GM12878 (cell line): ENCODE data around the gene NUAK2. TPM values are rescaled to one million over a fixed set of nuclear protein-coding genes. Genes with fewer than 3 reads are reported as not detected.

ENCODE experiments used
- ATAC-seq: fragments of 200-7000 bp; cut with Tn5 transposase; 3 replicates; pipeline ENCODE4 v1.9.1; 2020; ENCODE audit warnings: mild to moderate bottlenecking, moderate library complexity
- BruUV-seq: library from RNA; stranded (reverse); fragments of 400-500 nt; replicated peaks from 2 replicates; lab custom pipeline; 2021; lab: Mats Ljungman, UMichigan
- CTCF ChIA-PET: fragments of 300-600 bp; sonication (Branson Sonifier 250); formaldehyde crosslinking; extraction: SDS; loops from one replicate; lab custom pipeline; 2021; ENCODE audit warnings: inconsistent platforms; lab: Yijun Ruan, JAX
- POLR2A ChIA-PET: fragments of 350-600 bp; formaldehyde crosslinking; extraction: SDS; loops from one replicate; lab custom pipeline; 2021; ENCODE audit warnings: inconsistent platforms; lab: Charles Lee
- RAD21 ChIA-PET: fragments of 300-600 bp; sonication (Branson Sonifier 250); formaldehyde crosslinking; loops from one replicate; lab custom pipeline; 2023; ENCODE audit warnings: antibody characterized with exemption; ENCODE audit not compliant: unreplicated experiment; lab: Charles Lee
- SMC1A ChIA-PET: fragments of 300-600 bp; sonication (Branson Sonifier 250); formaldehyde crosslinking; loops from one replicate; lab custom pipeline; 2023; ENCODE audit not compliant: unreplicated experiment, uncharacterized antibody; lab: Charles Lee
- DNase-seq: peaks from one replicate; pipeline ENCODE4 v3.0.0-alpha.2; 2011; ENCODE audit warnings: low read depth, low spot score
- FAIRE-seq: peaks from 3 replicates; lab custom pipeline; 2011; peaks lifted over from hg19 to GRCh38; lab: Jason Lieb, UNC
- H2AFZ ChIP-seq: 2 replicates; pipeline ENCODE4 v1.6.0; 2011; ENCODE audit warnings: low read depth, low read length, control low read depth; ENCODE audit not compliant: control insufficient read depth
- H3K27ac ChIP-seq: 2 replicates; pipeline ENCODE4 v1.5.1; 2011; ENCODE audit warnings: control low read depth; ENCODE audit not compliant: control insufficient read depth, insufficient read depth
- H3K27me3 ChIP-seq, 2 experiments: replicated peaks in 1 of 2; 2 replicates each; pipeline versions ENCODE4 v1.6.0 to v1.6.1; 2011; ENCODE audit warnings: low read length in 1 of 2; ENCODE audit not compliant: control insufficient read depth in 2 of 2, insufficient read depth in 2 of 2
- H3K36me3 ChIP-seq, 2 experiments: 2 replicates each; pipeline ENCODE4 v1.5.1; 2011; ENCODE audit warnings: low read length in 1 of 2; ENCODE audit not compliant: control insufficient read depth in 2 of 2, insufficient read depth in 2 of 2
- H3K4me1 ChIP-seq: 2 replicates; pipeline ENCODE4 v1.6.1; 2011; ENCODE audit warnings: mild to moderate bottlenecking, low read length, moderate library complexity, mixed read lengths; ENCODE audit not compliant: control insufficient read depth, insufficient read depth
- H3K4me2 ChIP-seq: 2 replicates; pipeline ENCODE4 v1.6.0; 2011; ENCODE audit warnings: control low read depth; ENCODE audit not compliant: control insufficient read depth, insufficient read depth
- H3K4me3 ChIP-seq: fragments of 200-600 bp; sonication (generic); 2 replicates; pipeline ENCODE4 v1.5.1; 2016
- H3K79me2 ChIP-seq: 2 replicates; pipeline ENCODE4 v1.6.0; 2011; ENCODE audit warnings: low read length; ENCODE audit not compliant: control insufficient read depth, insufficient read depth
- H3K9ac ChIP-seq: 2 replicates; pipeline ENCODE4 v1.8.0; 2011; ENCODE audit warnings: low read length, control low read depth, mixed read lengths; ENCODE audit not compliant: control insufficient read depth, insufficient read depth
- H3K9me3 ChIP-seq: replicated peaks from 3 replicates; pipeline ENCODE4 v1.5.1; 2011; ENCODE audit warnings: mild to moderate bottlenecking, low read length; ENCODE audit not compliant: control insufficient read depth, insufficient read depth
- H4K20me1 ChIP-seq: 2 replicates; pipeline ENCODE4 v1.6.0; 2011; ENCODE audit not compliant: control insufficient read depth, insufficient read depth
- ATF3 ChIP-seq: IDR thresholded peaks from 2 replicates; pipeline ENCODE4 v1.6.1; 2011; ENCODE audit warnings: low read depth, mild to moderate bottlenecking, low read length, moderate library complexity, borderline replicate concordance; ENCODE audit errors: extremely low read depth
- CBX3 ChIP-seq: fragments of 200-600 bp; sonication (generic); IDR thresholded peaks from 2 replicates; pipeline ENCODE4 v1.6.1; 2016; ENCODE audit warnings: low read depth, borderline replicate concordance
- CEBPB ChIP-seq, 2 experiments: fragments of 150-350 bp in 1 of 2; IDR thresholded peaks; 2 replicates each; pipeline ENCODE4 v1.6.1; 2012 to 2014; ENCODE audit warnings: low read depth in 2 of 2, low read length in 2 of 2, borderline replicate concordance in 1 of 2, inconsistent platforms in 1 of 2
- CHD1 ChIP-seq: IDR thresholded peaks from 2 replicates; pipeline ENCODE4 v1.6.1; 2012; ENCODE audit warnings: low read depth, low read length, improper control_type of control experiment
- CHD4 ChIP-seq: fragments of 200-600 bp; sonication (generic); IDR thresholded peaks from 2 replicates; pipeline ENCODE4 v1.6.1; 2016; ENCODE audit warnings: mild to moderate bottlenecking
- FOXM1 ChIP-seq: IDR thresholded peaks from 2 replicates; pipeline ENCODE4 v1.6.1; 2012; ENCODE audit warnings: low read depth, mild to moderate bottlenecking, inconsistent platforms, low read length, moderate library complexity
- HDAC6 ChIP-seq: fragments of 200-600 bp; sonication (generic); IDR thresholded peaks from one replicate; pipeline ENCODE4 v1.8.0; 2017; ENCODE audit warnings: antibody characterized with exemption; ENCODE audit not compliant: unreplicated experiment
- JUND ChIP-seq: IDR thresholded peaks from 2 replicates; pipeline ENCODE4 v1.6.1; 2012; ENCODE audit warnings: low read depth, mild to moderate bottlenecking, low read length, improper control_type of control experiment, moderate library complexity
- PKNOX1 ChIP-seq: fragments of 450-650 bp; IDR thresholded peaks from 2 replicates; pipeline ENCODE4 v1.6.1; 2016; ENCODE audit warnings: mild to moderate bottlenecking
- POLR2AphosphoS5 ChIP-seq: IDR thresholded peaks from 2 replicates; pipeline ENCODE4 v1.6.1; 2011; ENCODE audit warnings: mild to moderate bottlenecking, low read length, inconsistent platforms
- RAD21 ChIP-seq: IDR thresholded peaks from 2 replicates; pipeline ENCODE4 v1.6.1; 2011; ENCODE audit warnings: mild to moderate bottlenecking, low read depth, low read length, moderate library complexity; ENCODE audit not compliant: insufficient read depth
- RFX5 ChIP-seq: IDR thresholded peaks from 2 replicates; pipeline ENCODE4 v1.6.1; 2011; ENCODE audit warnings: low read depth, low read length, improper control_type of control experiment
- SMC3 ChIP-seq: IDR thresholded peaks from 2 replicates; pipeline ENCODE4 v1.6.1; 2011; ENCODE audit warnings: low read length, improper control_type of control experiment, borderline replicate concordance
- SPI1 ChIP-seq: IDR thresholded peaks from 2 replicates; pipeline ENCODE4 v1.6.1; 2011; ENCODE audit warnings: low read depth, mild to moderate bottlenecking, low read length, moderate library complexity, borderline replicate concordance; ENCODE audit not compliant: insufficient read depth
- SRF ChIP-seq, 2 experiments: IDR thresholded peaks; 2 replicates each; pipeline ENCODE4 v1.6.1; 2011; ENCODE audit warnings: low read depth in 2 of 2, low read length in 2 of 2, mild to moderate bottlenecking in 1 of 2, moderate library complexity in 1 of 2
- TBL1XR1 ChIP-seq: IDR thresholded peaks from 2 replicates; pipeline ENCODE4 v1.6.1; 2012; ENCODE audit warnings: low read depth, low read length, improper control_type of control experiment
- WGBS: methylation state at CpG from one replicate; pipeline ENCODE4 v1.1.6; 2016; ENCODE audit warnings: low lambda C conversion rate; ENCODE audit not compliant: insufficient replicate concordance, insufficient coverage; ENCODE audit errors: missing lambda C conversion rate; 5-methylcytosine and 5-hydroxymethylcytosine counted together
- in situ Hi-C: fragments of 300-500 bp; cut with MboI; formaldehyde crosslinking; loops from 9 replicates; pipeline ENCODE4 v1.14.3; 2018; ENCODE audit warnings: mixed read lengths
- intact Hi-C: fragments of 100-400 bp; cut with micrococcal nuclease; formaldehyde crosslinking; loops from one replicate; pipeline ENCODE4 v1.14.2; 2022; ENCODE audit not compliant: unreplicated experiment
- polyA plus RNA-seq, 11 experiments: library from polyadenylated mRNA; depleted of rRNA in 4 of 11; unstranded in 6 of 11; stranded (reverse) in 5 of 11; fragments of >200 nt; fragmentation: Nextera tagmentation in 4 of 11; fragmentation: Illumina TruSeq in 1 of 11; extraction: Ambion mirVana in 4 of 11; extraction: Trizol in 1 of 11; gene quantifications; 1 replicate in 1 of 11; 2 replicates in 10 of 11; pipeline versions ENCODE4 v1.2.1 to v1.2.3, GENCODE V29; 2011 to 2016; ENCODE audit warnings: inconsistent platforms in 2 of 11, missing spikeins in 2 of 11, low read depth in 1 of 11
- total RNA-seq, 4 experiments: library from RNA; depleted of rRNA in 3 of 4; stranded (reverse); fragments of >200 nt in 3 of 4; fragmentation: Illumina TruSeq in 1 of 4; extraction: Trizol in 1 of 4; gene quantifications; 2 replicates each; pipeline versions ENCODE4 v1.2.1 to v1.2.3, GENCODE V29; 2013 to 2021
- TF ChIP-seq, protein P1 (sequence below): IDR thresholded peaks from 2 replicates; pipeline ENCODE4 v1.6.1; 2011; ENCODE audit warnings: borderline replicate concordance, low read depth, mild to moderate bottlenecking, moderate library complexity, low read length; ENCODE audit not compliant: insufficient read depth, poor library complexity, severe bottlenecking
- TF ChIP-seq, protein P2 (sequence below): fragments of 150-350 bp; IDR thresholded peaks from 2 replicates; pipeline ENCODE4 v1.6.1; 2014; ENCODE audit warnings: mild to moderate bottlenecking, low read depth, low read length

Gene NUAK2
- total and polyA plus RNA-seq, 10 of the 15 experiments (the other 5 are each of a cell fraction or from before 2014, with no cell fraction given) = 0.27 to 3.0 (median 1.2) TPM

- 48% methylated on average over 6 of the region's 6 CpGs for WGBS
- Histone ChIP-seq H3K4me2 (no peak overlapping the region), H3K4me1 (peaks cover 17% of the 10 kb centered on the region), H3K9me3 (no peaks in the 10 kb centered on the region; the same call in 2 of the 3 replicates), H4K20me1 (no peaks in the 10 kb centered on the region; the same call in 1 of the 2 replicates), H3K9ac (no peak overlapping the region), H3K27me3 (peaks cover 0 to 8% of the 10 kb centered on the region in 2 experiments; a peak in 3 of 4 replicates), H2AFZ (no peak overlapping the region), H3K27ac (no peak overlapping the region), H3K36me3 (no peaks in the 10 kb centered on the region), H3K4me3 (no peak overlapping the region), H3K79me2 (no peaks in the 10 kb centered on the region)
- in situ Hi-C loops = no loop called here
- ChIA-PET RAD21 (interaction anchor here (0.6 to 23.9 kb wide), 13 partner anchors 8 to 377 kb away, joined by 3 to 892 read pairs (median 3); no protein-coding TSS in a partner anchor), CTCF (interaction anchor here (1.1 to 59.5 kb wide), 7 partner anchors 10 to 113 kb away, joined by 3 to 2333 read pairs (median 14); no protein-coding TSS in a partner anchor), POLR2A (interaction anchor here (0.5 to 8.0 kb wide), 10 partner anchors 8 to 1991 kb away, joined by 3 to 106 read pairs (median 6); no protein-coding TSS in a partner anchor), SMC1A (interaction anchor here (0.7 to 35.1 kb wide), 8 partner anchors 8 to 1313 kb away, joined by 3 to 1445 read pairs (median 4); no protein-coding TSS in a partner anchor)
- intact Hi-C loops = no loop called here
- TF ChIP-seq RAD21 = no peak
- TF ChIP-seq HDAC6 = no peak
- no peak for TF ChIP-seq RFX5
- no peak for TF ChIP-seq CEBPB (IDR thresholded peaks at IDR 0.05; ENCODE audit: borderline replicate concordance in 1 of 2, low read depth in 2 of 2, low read length in 2 of 2)
- TF ChIP-seq PKNOX1 = 0 out of 2 replicates have a peak, but pooled peaks have one; percentile 54
- TF ChIP-seq POLR2AphosphoS5 = no peak
- TF ChIP-seq FOXM1 = no peak
- TF ChIP-seq CHD1 = no peak
- TF ChIP-seq SMC3 = no peak
- TF ChIP-seq, protein P1, sequence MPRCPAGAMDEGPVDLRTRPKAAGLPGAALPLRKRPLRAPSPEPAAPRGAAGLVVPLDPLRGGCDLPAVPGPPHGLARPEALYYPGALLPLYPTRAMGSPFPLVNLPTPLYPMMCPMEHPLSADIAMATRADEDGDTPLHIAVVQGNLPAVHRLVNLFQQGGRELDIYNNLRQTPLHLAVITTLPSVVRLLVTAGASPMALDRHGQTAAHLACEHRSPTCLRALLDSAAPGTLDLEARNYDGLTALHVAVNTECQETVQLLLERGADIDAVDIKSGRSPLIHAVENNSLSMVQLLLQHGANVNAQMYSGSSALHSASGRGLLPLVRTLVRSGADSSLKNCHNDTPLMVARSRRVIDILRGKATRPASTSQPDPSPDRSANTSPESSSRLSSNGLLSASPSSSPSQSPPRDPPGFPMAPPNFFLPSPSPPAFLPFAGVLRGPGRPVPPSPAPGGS = no peak
- TF ChIP-seq SPI1 = peak; percentile 29; the same call in 1 of the 2 replicates
- no peak for TF ChIP-seq CHD4
- no peak for TF ChIP-seq JUND
- no peak for TF ChIP-seq SRF (IDR thresholded peaks at IDR 0.05; ENCODE audit: low read depth in 2 of 2, low read length in 2 of 2)
- no peak for TF ChIP-seq TBL1XR1
- TF ChIP-seq CBX3 = no peak
- TF ChIP-seq, protein P2, sequence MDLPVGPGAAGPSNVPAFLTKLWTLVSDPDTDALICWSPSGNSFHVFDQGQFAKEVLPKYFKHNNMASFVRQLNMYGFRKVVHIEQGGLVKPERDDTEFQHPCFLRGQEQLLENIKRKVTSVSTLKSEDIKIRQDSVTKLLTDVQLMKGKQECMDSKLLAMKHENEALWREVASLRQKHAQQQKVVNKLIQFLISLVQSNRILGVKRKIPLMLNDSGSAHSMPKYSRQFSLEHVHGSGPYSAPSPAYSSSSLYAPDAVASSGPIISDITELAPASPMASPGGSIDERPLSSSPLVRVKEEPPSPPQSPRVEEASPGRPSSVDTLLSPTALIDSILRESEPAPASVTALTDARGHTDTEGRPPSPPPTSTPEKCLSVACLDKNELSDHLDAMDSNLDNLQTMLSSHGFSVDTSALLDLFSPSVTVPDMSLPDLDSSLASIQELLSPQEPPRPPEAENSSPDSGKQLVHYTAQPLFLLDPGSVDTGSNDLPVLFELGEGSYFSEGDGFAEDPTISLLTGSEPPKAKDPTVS = no peak
- TF ChIP-seq ATF3 = no peak
- DNase-seq (no peak), FAIRE-seq (no peak), ATAC-seq (no peak)
- no TSS peak for BruUV-seq
Measured at GRCh38 chr1:205318231-205318991, 3.1 kb downstream of the NUAK2 start.
